IMR-90 (cell line): ENCODE data around the gene MRPL19. TPM values are rescaled to one million over a fixed set of nuclear protein-coding genes. Genes with fewer than 3 reads are reported as not detected.

ENCODE experiments used
- ATAC-seq: fragments of 200-7000 bp; cut with Tn5 transposase; 2 replicates; pipeline ENCODE4 v1.9.1; 2020; ENCODE audit warnings: low read depth, mild to moderate bottlenecking, moderate library complexity
- BruUV-seq: library from RNA; stranded (reverse); fragments of 400-500 nt; replicated peaks from 2 replicates; lab custom pipeline; 2021; lab: Mats Ljungman, UMichigan
- CTCF ChIA-PET: fragments of 300-600 bp; formaldehyde crosslinking; extraction: SDS; loops from one replicate; lab custom pipeline; 2021; ENCODE audit warnings: antibody characterized with exemption; lab: Yijun Ruan, JAX
- POLR2A ChIA-PET: fragments of 300-600 bp; sonication (Branson Sonifier 250); formaldehyde crosslinking; loops from one replicate; lab custom pipeline; 2022; ENCODE audit warnings: antibody characterized with exemption; ENCODE audit not compliant: unreplicated experiment; lab: Charles Lee
- DNase-seq: peaks from one replicate; pipeline ENCODE4 v3.0.0; 2013
- H2AFZ ChIP-seq: replicated peaks from 2 replicates; pipeline ENCODE3; 2013; ENCODE audit warnings: low read length, mild to moderate bottlenecking; ENCODE audit not compliant: poor library complexity
- H2AK5ac ChIP-seq: 2 replicates; pipeline ENCODE4 v1.6.1; 2013; ENCODE audit warnings: low read depth, low read length, inconsistent platforms
- H2AK9ac ChIP-seq: replicated peaks from 2 replicates; pipeline ENCODE3; 2013; ENCODE audit warnings: mild to moderate bottlenecking, low read depth, low read length, moderate library complexity; ENCODE audit not compliant: poor library complexity
- H2BK120ac ChIP-seq: 2 replicates; pipeline ENCODE4 v1.6.1; 2013; ENCODE audit warnings: low read depth, low read length, inconsistent platforms
- H2BK15ac ChIP-seq: 3 replicates; pipeline ENCODE4 v1.6.1; 2013; ENCODE audit warnings: low read depth, low read length, inconsistent platforms
- H2BK20ac ChIP-seq: 2 replicates; pipeline ENCODE4 v1.6.1; 2013; ENCODE audit warnings: low read depth, mild to moderate bottlenecking, inconsistent platforms, low read length, moderate library complexity
- H2BK5ac ChIP-seq: 2 replicates; pipeline ENCODE4 v1.6.1; 2013; ENCODE audit warnings: mild to moderate bottlenecking, low read depth, low read length, inconsistent platforms; ENCODE audit not compliant: poor library complexity, severe bottlenecking
- H3K14ac ChIP-seq: replicated peaks from 2 replicates; pipeline ENCODE4 v1.6.1; 2013; ENCODE audit warnings: low read depth, low read length, inconsistent platforms
- H3K18ac ChIP-seq: 2 replicates; pipeline ENCODE4 v1.6.1; 2013; ENCODE audit warnings: low read depth, low read length, control low read depth
- H3K23ac ChIP-seq: 2 replicates; pipeline ENCODE4 v1.6.1; 2013; ENCODE audit warnings: low read depth, low read length, inconsistent platforms
- H3K27ac ChIP-seq: 2 replicates; pipeline ENCODE4 v1.5.1; 2013; ENCODE audit warnings: mild to moderate bottlenecking, control low read depth, low read length; ENCODE audit not compliant: insufficient read depth
- H3K27me3 ChIP-seq: 2 replicates; pipeline ENCODE4 v1.6.1; 2013; ENCODE audit warnings: low read length; ENCODE audit not compliant: control insufficient read depth, insufficient read depth
- H3K36me3 ChIP-seq: 2 replicates; pipeline ENCODE4 v1.6.1; 2013; ENCODE audit warnings: low read length, mixed read lengths; ENCODE audit not compliant: control insufficient read depth, insufficient read depth
- H3K4ac ChIP-seq: 2 replicates; pipeline ENCODE4 v1.6.1; 2013; ENCODE audit warnings: low read depth, low read length, inconsistent platforms
- H3K4me1 ChIP-seq: 2 replicates; pipeline ENCODE4 v1.6.1; 2013; ENCODE audit warnings: low read length, mixed read lengths; ENCODE audit not compliant: control insufficient read depth, insufficient read depth
- H3K4me2 ChIP-seq: 2 replicates; pipeline ENCODE4 v1.6.1; 2013; ENCODE audit warnings: low read depth, mild to moderate bottlenecking, control low read depth, low read length, moderate library complexity
- H3K4me3 ChIP-seq: 2 replicates; pipeline ENCODE4 v1.5.1; 2013; ENCODE audit warnings: low read depth, mild to moderate bottlenecking, control low read depth, low read length, moderate library complexity; ENCODE audit not compliant: insufficient read depth
- H3K56ac ChIP-seq: 2 replicates; pipeline ENCODE4 v1.6.1; 2013; ENCODE audit warnings: low read length, inconsistent platforms; ENCODE audit not compliant: insufficient read depth; ENCODE audit errors: extremely low read depth
- H3K79me1 ChIP-seq, 2 experiments: 2 replicates each; pipeline ENCODE4 v1.6.1; 2013; ENCODE audit warnings: low read length in 2 of 2, inconsistent platforms in 1 of 2, low read depth in 1 of 2
- H3K9ac ChIP-seq: 2 replicates; pipeline ENCODE4 v1.6.1; 2013; ENCODE audit warnings: low read depth, low read length, control low read depth
- H3K9me1 ChIP-seq: 2 replicates; pipeline ENCODE4 v1.6.1; 2013; ENCODE audit warnings: low read length, inconsistent platforms; ENCODE audit not compliant: insufficient read depth
- H3K9me3 ChIP-seq: 2 replicates; pipeline ENCODE4 v1.6.1; 2013; ENCODE audit warnings: low read length; ENCODE audit not compliant: control insufficient read depth, insufficient read depth
- H4K20me1 ChIP-seq: 2 replicates; pipeline ENCODE4 v1.6.1; 2013; ENCODE audit warnings: low read length, inconsistent platforms; ENCODE audit not compliant: insufficient read depth
- H4K5ac ChIP-seq: 2 replicates; pipeline ENCODE4 v1.6.1; 2013; ENCODE audit warnings: mild to moderate bottlenecking, low read depth, low read length, control low read depth
- H4K8ac ChIP-seq, 2 experiments: 2 replicates each; pipeline ENCODE4 v1.6.1; 2013; ENCODE audit warnings: low read depth in 2 of 2, low read length in 2 of 2, control low read depth in 1 of 2, inconsistent platforms in 1 of 2
- H4K91ac ChIP-seq: 2 replicates; pipeline ENCODE4 v1.6.1; 2013; ENCODE audit warnings: low read depth, low read length, inconsistent platforms; ENCODE audit not compliant: insufficient read depth
- BHLHE40 ChIP-seq: fragments of 150-350 bp; IDR thresholded peaks from 2 replicates; pipeline ENCODE4 v1.6.1; 2016; ENCODE audit warnings: mild to moderate bottlenecking, low read depth, low read length
- CEBPB ChIP-seq: IDR thresholded peaks from 2 replicates; pipeline ENCODE4 v1.6.1; 2012; ENCODE audit warnings: low read depth, low read length, improper control_type of control experiment
- CHD1 ChIP-seq: IDR thresholded peaks from 2 replicates; pipeline ENCODE4 v1.6.1; 2012; ENCODE audit warnings: low read depth, low read length, improper control_type of control experiment
- CTCF ChIP-seq: conservative IDR thresholded peaks from 2 replicates; pipeline ENCODE4 v1.5.1; 2012; ENCODE audit warnings: mild to moderate bottlenecking, low read depth, low read length, improper control_type of control experiment
- ELK1 ChIP-seq: fragments of 150-350 bp; IDR thresholded peaks from 2 replicates; pipeline ENCODE4 v1.6.1; 2016; ENCODE audit warnings: low read depth, mild to moderate bottlenecking, low read length, moderate library complexity, borderline replicate concordance
- FOS ChIP-seq: fragments of 150-350 bp; IDR thresholded peaks from 2 replicates; pipeline ENCODE4 v1.6.1; 2016; ENCODE audit warnings: low read depth, low read length
- MAFK ChIP-seq: IDR thresholded peaks from 2 replicates; pipeline ENCODE4 v1.6.1; 2012; ENCODE audit warnings: low read depth, low read length, improper control_type of control experiment
- MAZ ChIP-seq: IDR thresholded peaks from 2 replicates; pipeline ENCODE4 v1.6.1; 2012; ENCODE audit warnings: low read depth, mild to moderate bottlenecking, low read length, improper control_type of control experiment, moderate library complexity, borderline replicate concordance
- MXI1 ChIP-seq: IDR thresholded peaks from 2 replicates; pipeline ENCODE4 v1.6.1; 2012; ENCODE audit warnings: low read depth, mild to moderate bottlenecking, low read length, moderate library complexity, borderline replicate concordance
- NFE2L2 ChIP-seq: fragments of 150-350 bp; IDR thresholded peaks from 2 replicates; pipeline ENCODE4 v1.6.1; 2016; ENCODE audit warnings: low read depth, mild to moderate bottlenecking, low read length
- POLR2A ChIP-seq: IDR thresholded peaks from 2 replicates; pipeline ENCODE4 v1.6.1; 2012; ENCODE audit warnings: mild to moderate bottlenecking, low read depth, low read length
- RAD21 ChIP-seq: IDR thresholded peaks from 2 replicates; pipeline ENCODE4 v1.6.1; 2012; ENCODE audit warnings: low read length, improper control_type of control experiment
- RCOR1 ChIP-seq: IDR thresholded peaks from 2 replicates; pipeline ENCODE4 v1.6.1; 2012; ENCODE audit warnings: mild to moderate bottlenecking, low read length, improper control_type of control experiment; ENCODE audit not compliant: insufficient replicate concordance
- RFX5 ChIP-seq: IDR thresholded peaks from 2 replicates; pipeline ENCODE4 v1.8.0; 2012; ENCODE audit warnings: low read depth, mild to moderate bottlenecking, low read length, moderate library complexity
- SMC3 ChIP-seq: fragments of 150-350 bp; IDR thresholded peaks from 2 replicates; pipeline ENCODE4 v1.6.1; 2016; ENCODE audit warnings: low read depth, mild to moderate bottlenecking, antibody characterized with exemption, low read length, moderate library complexity
- USF2 ChIP-seq: fragments of 150-350 bp; IDR thresholded peaks from 2 replicates; pipeline ENCODE4 v1.6.1; 2017; ENCODE audit warnings: mild to moderate bottlenecking, antibody characterized with exemption, low read length, low read depth
- WGBS, 2 experiments: methylation state at CpG; one replicate each; pipeline versions ENCODE4 v1.1.5 to v1.1.7; 2013; ENCODE audit warnings: missing lambda C conversion rate in 2 of 2; ENCODE audit not compliant: insufficient read length in 1 of 2; ENCODE audit errors: extremely low coverage in 2 of 2; 5-methylcytosine and 5-hydroxymethylcytosine counted together
- dilution Hi-C: fragments of 300-500 bp; cut with HindIII; formaldehyde crosslinking; loops from one replicate; pipeline ENCODE4 v1.14.3; 2018; ENCODE audit warnings: low sequenced_read_pairs; ENCODE audit not compliant: unreplicated experiment
- in situ Hi-C: fragments of 300-500 bp; cut with MboI; formaldehyde crosslinking; loops from 3 replicates; pipeline ENCODE4 v1.14.3; 2019; ENCODE audit warnings: low sequenced_read_pairs, inconsistent platforms, mixed read lengths
- intact Hi-C: fragments of 100-400 bp; cut with micrococcal nuclease; formaldehyde crosslinking; loops from 2 replicates; pipeline ENCODE4 v1.10.0; 2022
- polyA plus RNA-seq, 3 experiments: library from polyadenylated mRNA; depleted of rRNA; stranded (reverse); fragments of >200 nt; gene quantifications; 2 replicates each; pipeline ENCODE4 v1.2.3, GENCODE V29; 2012; ENCODE audit warnings: low replicate concordance in 1 of 3
- total RNA-seq: library from RNA; depleted of rRNA; stranded (reverse); fragments of >200 nt; gene quantifications from 2 replicates; pipeline ENCODE4 v1.2.3, GENCODE V29; 2012

MRPL19 gene
- total and polyA plus RNA-seq, 2 of the 4 experiments (the other 2 are of a cell fraction) = 24.8 to 28.5 TPM

GRCh38 chr2:75637568-75637967 is 9.0 kb upstream of the MRPL19 start:
- Histone ChIP-seq H2BK120ac (no peak overlapping the region), H3K18ac (no peak overlapping the region), H2BK15ac (no peak overlapping the region), H3K56ac (no peak overlapping the region), H4K8ac (no peak overlapping the region), H2AFZ (no peak overlapping the region), H2BK5ac (no peak overlapping the region), H3K23ac (no peak overlapping the region), H4K20me1 (no peaks in the 10 kb centered on the region), H2AK9ac (no peak overlapping the region), H3K14ac (no peak overlapping the region), H3K9me3 (no peaks in the 10 kb centered on the region), H3K36me3 (no peaks in the 10 kb centered on the region), H3K4me1 (no peaks in the 10 kb centered on the region), H3K9ac (no peak overlapping the region), H4K91ac (no peak overlapping the region), H3K4me3 (no peak overlapping the region), H2AK5ac (no peak overlapping the region), H3K27me3 (peaks cover 13% of the 10 kb centered on the region), H3K79me1 (no peaks in the 10 kb centered on the region), H3K4ac (no peak overlapping the region), H2BK20ac (no peak overlapping the region), H3K4me2 (no peak overlapping the region), H3K27ac (no peak overlapping the region), H3K9me1 (no peaks in the 10 kb centered on the region; the same call in 1 of the 2 replicates), H4K5ac (no peak overlapping the region)
- ChIA-PET POLR2A (no interaction called here), CTCF (interaction anchor here (1.4 to 1.7 kb wide), 2 partner anchors 10 to 39 kb away, joined by 3 to 4 read pairs; no protein-coding TSS in a partner anchor)
- no peak for DNase-seq
- TF ChIP-seq POLR2A (no peak), MAZ (no peak), RFX5 (no peak), FOS (no peak), NFE2L2 (no peak), CTCF (no peak), SMC3 (no peak), MAFK (no peak), USF2 (no peak), RCOR1 (no peak), MXI1 (no peak), BHLHE40 (no peak), ELK1 (no peak), RAD21 (no peak), CEBPB (no peak), CHD1 (no peak)
- intact Hi-C loops = no loop called here
- ATAC-seq = no peak
- dilution Hi-C loops = loop anchor here (25.0 kb wide), 1 partner anchor 175 kb away; no protein-coding TSS in a partner anchor
- no TSS peak for BruUV-seq
- 43% methylated on average over 1 of the region's 1 CpG; no CpG with 5 or more reads in 1 of the 2 experiments for WGBS, 2 experiments
- in situ Hi-C loops = no loop called here
